Left lung (tissue), 10 donors: ENCODE results near the gene PLA2G12B. TPM values are rescaled to one million over a fixed set of nuclear protein-coding genes. Genes with fewer than 3 reads are reported as not detected.

Source experiments
- ATAC-seq: fragments of 200-7000 bp; cut with Tn5 transposase; one replicate; pipeline ENCODE4 v1.9.1; 2020; ENCODE audit warnings: moderate library complexity
- DNase-seq, 4 donors: peaks; one replicate each; pipeline ENCODE4 v3.0.0-alpha.2; 2013 to 2020
- H3K27ac ChIP-seq, 2 donors: fragments of 200-600 bp; sonication (generic) in 1 of 2; one replicate each; pipeline versions ENCODE4 v1.5.0 to v1.8.0; 2020 to 2021
- H3K27me3 ChIP-seq, 2 donors: fragments of 200-600 bp; sonication (generic) in 1 of 2; one replicate each; pipeline versions ENCODE4 v1.5.0 to v1.8.0; 2020 to 2021
- H3K36me3 ChIP-seq, 2 donors: fragments of 200-600 bp; sonication (generic) in 1 of 2; one replicate each; pipeline versions ENCODE4 v1.5.0 to v1.8.0; 2020 to 2021
- H3K4me1 ChIP-seq, 2 donors: fragments of 200-600 bp; one replicate each; pipeline ENCODE4 v1.8.0; 2021
- H3K4me3 ChIP-seq, 2 donors: fragments of 200-600 bp; sonication (generic) in 1 of 2; one replicate each; pipeline versions ENCODE4 v1.5.0 to v1.8.0; 2020 to 2021; ENCODE audit warnings: mild to moderate bottlenecking in 1 of 2
- H3K9me3 ChIP-seq, 2 donors: fragments of 200-600 bp; sonication (generic) in 1 of 2; one replicate each; pipeline versions ENCODE4 v1.5.0 to v1.8.0; 2020 to 2021
- CTCF ChIP-seq, 2 donors: fragments of 200-600 bp; sonication (generic) in 1 of 2; IDR thresholded peaks; one replicate each; pipeline versions ENCODE4 v1.5.0 to v1.8.0; 2021; ENCODE audit warnings: antibody characterized with exemption in 2 of 2
- intact Hi-C, 2 donors: fragments of 100-400 bp; cut with DNase I; formaldehyde crosslinking; loops; one replicate each; pipeline versions ENCODE4 v1.11.2 to v1.14.2; 2022
- polyA plus RNA-seq, 6 donors: library from polyadenylated mRNA; unstranded; fragments of 120-200 nt; gene quantifications; one replicate each; pipeline ENCODE4 v1.2.1, GENCODE V29; 2013; ENCODE audit not compliant: insufficient read length in 6 of 6
- total RNA-seq, 2 donors: library from RNA; stranded (reverse); fragmentation: NEBNext Ultra II Directional; extraction: Animal tissue kit (Norgen Biotek cat#: 25700); gene quantifications; one replicate each; pipeline ENCODE4 v1.2.1, GENCODE V29; 2021
- donor health status: DM: no; HTN: yes; CAD: no.
- donor health status: DM: no; HTN: no; CAD: no.

The PLA2G12B gene
- total and polyA plus RNA-seq, 8 donors: 0.38 to 3.3 (median 0.71) TPM

GRCh38 chr10:72889391-72889831, 65.2 kb downstream of the PLA2G12B start:
- peaks cover 0 to 13% of the 10 kb centered on the region in 2 donors for H3K4me1 ChIP-seq
- peak in 1 of 4 donors; percentile 14 for DNase-seq
- ATAC-seq: no peak
- no peak for TF ChIP-seq CTCF (IDR thresholded peaks at IDR 0.05)
- H3K4me3 ChIP-seq: no peak overlapping the region
- no peaks in the 10 kb centered on the region for H3K9me3 ChIP-seq
- intact Hi-C loops: no loop called here
- no peak overlapping the region for H3K27ac ChIP-seq
- no peaks in the 10 kb centered on the region for H3K27me3 ChIP-seq
- H3K36me3 ChIP-seq: peaks cover 0 to 36% of the 10 kb centered on the region in 2 donors

- intact Hi-C loops: no loop called here
- no peak overlapping the region for H3K4me3 ChIP-seq
- no peak for ATAC-seq
- DNase-seq: no peak
- no peak for TF ChIP-seq CTCF (IDR thresholded peaks at IDR 0.05)
- H3K4me1 ChIP-seq: peaks cover 0 to 13% of the 10 kb centered on the region in 2 donors
- H3K27me3 ChIP-seq: no peaks in the 10 kb centered on the region
- no peaks in the 10 kb centered on the region for H3K9me3 ChIP-seq
- H3K27ac ChIP-seq: peak overlapping the region in 1 of 2 donors; percentile 45
- peaks cover 0 to 40% of the 10 kb centered on the region in 2 donors for H3K36me3 ChIP-seq
These were observed 66.4 kb downstream of the PLA2G12B start for GRCh38 chr10:72888151-72888638.

- Histone ChIP-seq H3K27me3 (no peaks in the 10 kb centered on the region), H3K36me3 (peaks cover 0 to 40% of the 10 kb centered on the region in 2 donors), H3K4me3 (peak overlapping the region in 1 of 2 donors; percentile 22), H3K9me3 (no peaks in the 10 kb centered on the region), H3K27ac (peak overlapping the region in 1 of 2 donors; percentile 45), H3K4me1 (peaks cover 0 to 13% of the 10 kb centered on the region in 2 donors)
- intact Hi-C loops: no loop called here
- no peak for DNase-seq
- no peak for TF ChIP-seq CTCF (IDR thresholded peaks at IDR 0.05)
- ATAC-seq: peak; percentile 21
These were observed 67.6 kb downstream of the PLA2G12B start for GRCh38 chr10:72887043-72887442.

- TF ChIP-seq CTCF (IDR thresholded peaks at IDR 0.05): no peak
- Histone ChIP-seq H3K4me3 (peak overlapping the region in 1 of 2 donors; percentile 22), H3K9me3 (no peaks in the 10 kb centered on the region), H3K4me1 (peaks cover 0 to 13% of the 10 kb centered on the region in 2 donors), H3K27me3 (no peaks in the 10 kb centered on the region), H3K27ac (peak overlapping the region in 1 of 2 donors; percentile 45), H3K36me3 (peaks cover 0 to 40% of the 10 kb centered on the region in 2 donors)
- DNase-seq (no peak), ATAC-seq (no peak)
- intact Hi-C loops: no loop called here
These were observed 68.0 kb downstream of the PLA2G12B start for GRCh38 chr10:72886621-72887020.

- Histone ChIP-seq H3K9me3 (no peaks in the 10 kb centered on the region), H3K4me3 (no peak overlapping the region), H3K36me3 (peaks cover 0 to 45% of the 10 kb centered on the region in 2 donors), H3K4me1 (peaks cover 0 to 13% of the 10 kb centered on the region in 2 donors), H3K27ac (no peak overlapping the region), H3K27me3 (no peaks in the 10 kb centered on the region)
- TF ChIP-seq CTCF (IDR thresholded peaks at IDR 0.05): no peak
- DNase-seq: no peak
- no peak for ATAC-seq
- intact Hi-C loops: no loop called here
These were observed 68.7 kb downstream of the PLA2G12B start for GRCh38 chr10:72885953-72886352.

Other genes with a start within 250 kb of the PLA2G12B start
- gene OIT3, start 61.1 kb downstream of the PLA2G12B start, total RNA-seq: under 1 TPM in 1 of 2 donors, not detected in 1; 0.21 TPM
- gene OIT3, start 61.1 kb downstream of the PLA2G12B start, polyA plus RNA-seq: 1 to 10 TPM in 3 of 6 donors, under 1 TPM in 3; 0.73 to 1.4 (median 1.1) TPM
- 10 to 100 TPM; 49.3 to 60.3 TPM for gene P4HA1, start 142.1 kb upstream of the PLA2G12B start, total RNA-seq
- 10 to 100 TPM; 47.4 to 94.4 (median 67.8) TPM for gene P4HA1, start 142.1 kb upstream of the PLA2G12B start, polyA plus RNA-seq
- 1 to 10 TPM; 1.4 to 2.1 TPM for gene NUDT13, start 155.6 kb upstream of the PLA2G12B start, total RNA-seq
- gene NUDT13, start 155.6 kb upstream of the PLA2G12B start, polyA plus RNA-seq: 1 to 10 TPM; 6.1 to 7.9 (median 7.7) TPM
- 10 to 100 TPM; 22.6 to 25.0 TPM for gene ECD, start 213.2 kb upstream of the PLA2G12B start, total RNA-seq
- gene ECD, start 213.2 kb upstream of the PLA2G12B start, polyA plus RNA-seq: 10 to 100 TPM; 35.8 to 42.7 (median 36.8) TPM
- gene FAM149B1, start 213.3 kb upstream of the PLA2G12B start, total RNA-seq: 10 to 100 TPM; 20.4 to 26.4 TPM
- 10 to 100 TPM; 41.8 to 58.8 (median 51.3) TPM for gene FAM149B1, start 213.3 kb upstream of the PLA2G12B start, polyA plus RNA-seq